H1 (cell line): ENCODE measurements around the gene IFTAP. TPM values are rescaled to one million over a fixed set of nuclear protein-coding genes. Genes with fewer than 3 reads are reported as not detected.

Experiments used
- CTCF ChIA-PET: fragments of 300-600 bp; sonication (Branson Sonifier 250); formaldehyde crosslinking; loops from one replicate; lab custom pipeline; 2021; ENCODE audit not compliant: partially characterized antibody; lab: Charles Lee
- POLR2A ChIA-PET: fragments of 300-600 bp; sonication (Branson Sonifier 250); formaldehyde crosslinking; loops from one replicate; lab custom pipeline; 2021; ENCODE audit warnings: inconsistent platforms; ENCODE audit not compliant: partially characterized antibody; lab: Charles Lee
- DNase-seq, 2 experiments: peaks; one replicate each; pipeline versions ENCODE4 v3.0.0 to v3.0.0-alpha.2; 2010 to 2022; ENCODE audit warnings: low spot score in 2 of 2, low read depth in 1 of 2, mixed read lengths in 1 of 2
- FAIRE-seq: peaks from 2 replicates; lab custom pipeline; 2011; peaks lifted over from hg19 to GRCh38; lab: Jason Lieb, UNC
- H2AFZ ChIP-seq: 2 replicates; pipeline ENCODE4 v1.8.1; 2012; ENCODE audit warnings: low read length, inconsistent platforms
- H2AK5ac ChIP-seq: 2 replicates; pipeline ENCODE4 v1.6.1; 2013; ENCODE audit warnings: low read depth, low read length
- H2BK120ac ChIP-seq: replicated peaks from 2 replicates; pipeline ENCODE3; 2013; ENCODE audit warnings: low read depth, low read length, inconsistent platforms
- H2BK12ac ChIP-seq: 2 replicates; pipeline ENCODE4 v1.6.1; 2013; ENCODE audit warnings: low read depth, low read length
- H2BK15ac ChIP-seq: 2 replicates; pipeline ENCODE4 v1.6.1; 2013; ENCODE audit warnings: low read length
- H2BK20ac ChIP-seq: 2 replicates; pipeline ENCODE4 v1.6.1; 2013; ENCODE audit warnings: low read length
- H2BK5ac ChIP-seq: 2 replicates; pipeline ENCODE4 v1.6.1; 2013; ENCODE audit warnings: low read depth, low read length
- H3K14ac ChIP-seq: 2 replicates; pipeline ENCODE4 v1.6.1; 2013; ENCODE audit warnings: inconsistent platforms; ENCODE audit not compliant: insufficient read length
- H3K18ac ChIP-seq: 2 replicates; pipeline ENCODE4 v1.6.1; 2013; ENCODE audit warnings: low read length; ENCODE audit errors: extremely low read depth
- H3K23ac ChIP-seq: 2 replicates; pipeline ENCODE4 v1.6.1; 2013; ENCODE audit warnings: inconsistent platforms; ENCODE audit not compliant: insufficient read length
- H3K23me2 ChIP-seq: 2 replicates; pipeline ENCODE4 v1.6.1; 2013; ENCODE audit warnings: low read depth, low read length
- H3K27ac ChIP-seq: 2 replicates; pipeline ENCODE4 v1.6.1; 2011; ENCODE audit warnings: low read depth, low read length, inconsistent platforms
- H3K27me3 ChIP-seq, 4 experiments: replicated peaks in 1 of 4; 1 replicate in 1 of 4; 2 replicates in 3 of 4; pipeline versions ENCODE4 v1.6.1 to v1.8.1; 2011 to 2013; ENCODE audit warnings: low read length in 3 of 4, mild to moderate bottlenecking in 3 of 4, inconsistent platforms in 2 of 4, mixed read lengths in 2 of 4, moderate library complexity in 1 of 4; ENCODE audit not compliant: control insufficient read depth in 3 of 4, insufficient read depth in 3 of 4; ENCODE audit errors: extremely low read depth in 1 of 4
- H3K36me3 ChIP-seq, 4 experiments: 2 replicates each; pipeline versions ENCODE4 v1.6.1 to v1.8.1; 2011 to 2013; ENCODE audit warnings: mild to moderate bottlenecking in 4 of 4, low read length in 3 of 4, moderate library complexity in 2 of 4, control low read depth in 1 of 4, inconsistent platforms in 1 of 4; ENCODE audit not compliant: insufficient read depth in 4 of 4, control insufficient read depth in 2 of 4
- H3K4ac ChIP-seq: replicated peaks from 2 replicates; pipeline ENCODE3; 2013; ENCODE audit warnings: low read length, low read depth, mixed read lengths, inconsistent platforms; ENCODE audit not compliant: insufficient read length
- H3K4me1 ChIP-seq, 4 experiments: replicated peaks in 1 of 4; 1 replicate in 1 of 4; 2 replicates in 3 of 4; pipeline versions ENCODE4 v1.6.1 to v1.8.1; 2011 to 2013; ENCODE audit warnings: low read length in 3 of 4, inconsistent platforms in 2 of 4, mixed read lengths in 1 of 4; ENCODE audit not compliant: insufficient read depth in 4 of 4, control insufficient read depth in 3 of 4
- H3K4me2 ChIP-seq, 2 experiments: 2 replicates each; pipeline versions ENCODE4 v1.6.1 to v1.8.1; 2011 to 2013; ENCODE audit warnings: low read depth in 2 of 2, low read length in 2 of 2, control low read depth in 1 of 2, inconsistent platforms in 1 of 2, mild to moderate bottlenecking in 1 of 2; ENCODE audit not compliant: insufficient read depth in 1 of 2
- H3K4me3 ChIP-seq, 4 experiments: fragments of 200-600, 300-600 bp in 1 of 4; sonication (generic), shearing (Covaris generic), sonication (Bioruptor Twin) in 1 of 4; 2 replicates each; pipeline versions ENCODE4 v1.5.1 to v1.8.1; 2011 to 2016; ENCODE audit warnings: low read length in 4 of 4, low read depth in 3 of 4, control low read depth in 2 of 4, inconsistent platforms in 2 of 4, mild to moderate bottlenecking in 2 of 4, mixed read lengths in 1 of 4, moderate library complexity in 1 of 4; ENCODE audit not compliant: insufficient read depth in 2 of 4; ENCODE audit errors: extremely low read depth in 1 of 4
- H3K56ac ChIP-seq: replicated peaks from 2 replicates; pipeline ENCODE3; 2013; ENCODE audit warnings: low read depth, mild to moderate bottlenecking, mixed read lengths, low read length, inconsistent platforms; ENCODE audit not compliant: insufficient read length
- H3K79me1 ChIP-seq: 2 replicates; pipeline ENCODE4 v1.6.1; 2013; ENCODE audit warnings: low read depth, low read length, control low read depth
- H3K79me2 ChIP-seq, 2 experiments: 2 replicates each; pipeline versions ENCODE4 v1.6.1 to v1.8.1; 2012 to 2013; ENCODE audit warnings: low read length in 2 of 2, mild to moderate bottlenecking in 2 of 2, inconsistent platforms in 1 of 2; ENCODE audit not compliant: insufficient read depth in 2 of 2, control insufficient read depth in 1 of 2
- H3K9ac ChIP-seq, 4 experiments: replicated peaks in 1 of 4; 1 replicate in 1 of 4; 2 replicates in 3 of 4; pipeline versions ENCODE4 v1.6.1 to v1.8.1; 2011 to 2013; ENCODE audit warnings: low read depth in 3 of 4, low read length in 3 of 4, control low read depth in 2 of 4, mild to moderate bottlenecking in 2 of 4, moderate library complexity in 2 of 4, inconsistent platforms in 1 of 4; ENCODE audit errors: extremely low read depth in 1 of 4
- H3K9me3 ChIP-seq, 2 experiments: 2 replicates each; pipeline versions ENCODE4 v1.6.1 to v1.8.1; 2012 to 2013; ENCODE audit warnings: mild to moderate bottlenecking in 2 of 2, moderate library complexity in 2 of 2, control low read depth in 1 of 2, inconsistent platforms in 1 of 2, low read depth in 1 of 2, low read length in 1 of 2, mixed read lengths in 1 of 2; ENCODE audit not compliant: insufficient read depth in 2 of 2
- H4K20me1 ChIP-seq, 2 experiments: replicated peaks in 1 of 2; 2 replicates each; pipeline versions ENCODE3 to v1.8.1; 2011 to 2013; ENCODE audit warnings: inconsistent platforms in 2 of 2, low read length in 2 of 2, mild to moderate bottlenecking in 1 of 2; ENCODE audit not compliant: insufficient read depth in 2 of 2, control insufficient read depth in 1 of 2
- H4K5ac ChIP-seq: 2 replicates; pipeline ENCODE4 v1.6.1; 2013; ENCODE audit warnings: low read length, low read depth, mixed read lengths, inconsistent platforms; ENCODE audit not compliant: insufficient read length
- H4K8ac ChIP-seq: 2 replicates; pipeline ENCODE4 v1.8.0; 2013; ENCODE audit warnings: mild to moderate bottlenecking, moderate library complexity, low read length, inconsistent platforms; ENCODE audit not compliant: insufficient read depth; ENCODE audit errors: extremely low read depth
- H4K91ac ChIP-seq: replicated peaks from 2 replicates; pipeline ENCODE3; 2013; ENCODE audit warnings: low read length, mixed read lengths, inconsistent platforms; ENCODE audit not compliant: insufficient read length
- ATF3 ChIP-seq: IDR thresholded peaks from 2 replicates; pipeline ENCODE4 v1.6.1; 2011; ENCODE audit warnings: low read depth, mild to moderate bottlenecking, low read length; ENCODE audit not compliant: insufficient read depth
- CTCF ChIP-seq, 3 experiments: IDR thresholded peaks; 1 replicate in 2 of 3; 2 replicates in 1 of 3; pipeline versions ENCODE4 v1.5.1 to v1.6.1; 2011; ENCODE audit warnings: low read length in 3 of 3, mild to moderate bottlenecking in 3 of 3, inconsistent platforms in 2 of 3, low read depth in 1 of 3, moderate library complexity in 1 of 3; ENCODE audit not compliant: insufficient read depth in 1 of 3; ENCODE audit errors: control extremely low read depth in 1 of 3
- RAD21 ChIP-seq, 2 experiments: IDR thresholded peaks in 1 of 2; conservative IDR thresholded peaks in 1 of 2; 2 replicates each; pipeline ENCODE4 v1.6.1; 2011; ENCODE audit warnings: low read depth in 2 of 2, low read length in 2 of 2, improper control_type of control experiment in 1 of 2, inconsistent platforms in 1 of 2, mild to moderate bottlenecking in 1 of 2, moderate library complexity in 1 of 2
- WGBS, 2 experiments: shearing (Covaris generic) in 1 of 2; methylation state at CpG; one replicate each; pipeline versions ENCODE4 v1.1.6 to v1.1.7; 2013 to 2015; ENCODE audit warnings: low lambda C conversion rate in 2 of 2, mixed read lengths in 2 of 2, inconsistent platforms in 1 of 2, low coverage in 1 of 2, missing lambda C conversion rate in 1 of 2; ENCODE audit not compliant: insufficient replicate concordance in 2 of 2, insufficient coverage in 1 of 2, insufficient read length in 1 of 2; ENCODE audit errors: extremely low coverage in 1 of 2, missing lambda C conversion rate in 1 of 2; 5-methylcytosine and 5-hydroxymethylcytosine counted together
- polyA plus RNA-seq, 7 experiments: library from polyadenylated mRNA; depleted of rRNA in 3 of 7; stranded (reverse) in 5 of 7; unstranded in 2 of 7; fragments of >200 nt in 5 of 7; fragments of 200-250 nt in 2 of 7; gene quantifications; 1 replicate in 5 of 7; 2 replicates in 1 of 7; 4 replicates in 1 of 7; pipeline versions ENCODE4 v1.2.1 to v1.2.3, GENCODE V29; 2011 to 2013; ENCODE audit warnings: missing spikeins in 2 of 7, mixed read lengths in 2 of 7
- total RNA-seq: library from RNA; stranded (reverse); fragmentation: NEBNext Ultra II Directional; extraction: Animal tissue kit (Norgen Biotek cat#: 25700); gene quantifications from 2 replicates; pipeline ENCODE4 v1.2.1, GENCODE V29; 2021

The IFTAP gene
- total and polyA plus RNA-seq, 2 of the 8 experiments (the other 6 are each of a cell fraction or from before 2014, with no cell fraction given), result 21.2 to 23.9 TPM

GRCh38 chr11:36622431-36623136 is 28.3 kb downstream of the IFTAP start:
- FAIRE-seq (no peak), DNase-seq (no peak)
- Histone ChIP-seq H2BK20ac (no peak overlapping the region), H3K23me2 (no peaks in the 10 kb centered on the region), H3K23ac (no peak overlapping the region), H2BK12ac (no peak overlapping the region), H2BK120ac (no peak overlapping the region), H2AK5ac (no peak overlapping the region), H3K27ac (no peak overlapping the region), H3K4me2 (no peak overlapping the region), H3K4me3 (no peak overlapping the region), H4K91ac (no peak overlapping the region), H4K5ac (no peak overlapping the region), H3K79me2 (no peaks in the 10 kb centered on the region), H2AFZ (no peak overlapping the region), H2BK15ac (no peak overlapping the region), H3K9ac (no peak overlapping the region), H3K18ac (no peak overlapping the region), H3K27me3 (no peaks in the 10 kb centered on the region), H3K14ac (no peak overlapping the region), H3K56ac (no peak overlapping the region), H3K36me3 (no peaks in the 10 kb centered on the region), H3K4ac (no peak overlapping the region), H2BK5ac (no peak overlapping the region), H4K20me1 (no peaks in the 10 kb centered on the region), H3K79me1 (no peaks in the 10 kb centered on the region), H3K9me3 (no peaks in the 10 kb centered on the region), H3K4me1 (no peaks in the 10 kb centered on the region), H4K8ac (no peak overlapping the region)
- TF ChIP-seq ATF3 (no peak), RAD21 (IDR thresholded peaks at IDR 0.05 in 1 of 2, conservative IDR thresholded peaks at IDR 0.05 in 1 of 2; ENCODE audit: low read depth in 2 of 2, low read length in 2 of 2) (peak; percentile 49 to 54), CTCF (IDR thresholded peaks at IDR 0.05; ENCODE audit: control extremely low read depth in 1 of 3, insufficient read depth in 1 of 3, low read depth in 1 of 3, low read length in 3 of 3) (peak in 2 of 3 experiments; percentile 16 to 24; a peak in 2 of 4 replicates)
- WGBS, 2 experiments, result 70% methylated on average over 3 of the region's 3 CpGs; no CpG with 5 or more reads in 1 of the 2 experiments
- POLR2A ChIA-PET, result no interaction called here
- CTCF ChIA-PET, result interaction anchor here (0.7 to 3.5 kb wide), 7 partner anchors 12 to 67 kb away, joined by 3 to 25 read pairs (median 3); no protein-coding TSS in a partner anchor
